GM12878 (cell line): ENCODE measurements around the gene RNF40.

ENCODE experiments used
- BHLHE40 ChIP-seq, 2 experiments: fragments of 450-650 bp in 1 of 2; IDR thresholded peaks; 2 replicates each; pipeline ENCODE4 v1.6.1; 2011 to 2017; ENCODE audit warnings: low read depth in 2 of 2, borderline replicate concordance in 1 of 2, improper control_type of control experiment in 1 of 2, low read length in 1 of 2, mild to moderate bottlenecking in 1 of 2
- CTCF ChIP-seq, 3 experiments: IDR thresholded peaks in 2 of 3; conservative IDR thresholded peaks in 1 of 3; 2 replicates each; pipeline ENCODE4 v1.5.1; 2011; ENCODE audit warnings: low read depth in 3 of 3, low read length in 3 of 3, mild to moderate bottlenecking in 3 of 3, control low read depth in 2 of 3, moderate library complexity in 2 of 3, inconsistent platforms in 1 of 3, mixed read lengths in 1 of 3; ENCODE audit not compliant: control insufficient read depth in 2 of 3, insufficient read depth in 1 of 3; ENCODE audit errors: extremely low read depth in 1 of 3
- PBX3 ChIP-seq: IDR thresholded peaks from 2 replicates; pipeline ENCODE4 v1.6.1; 2011; ENCODE audit warnings: mild to moderate bottlenecking, low read depth, low read length, moderate library complexity; ENCODE audit not compliant: insufficient replicate concordance
- POLR2AphosphoS5 ChIP-seq: IDR thresholded peaks from 2 replicates; pipeline ENCODE4 v1.6.1; 2011; ENCODE audit warnings: mild to moderate bottlenecking, low read length, inconsistent platforms

GRCh38 chr16:30780549-30780948 is 18.4 kb downstream of the RNF40 start:
- TF ChIP-seq POLR2AphosphoS5 (no peak), BHLHE40 (IDR thresholded peaks at IDR 0.05; ENCODE audit: borderline replicate concordance in 1 of 2, low read depth in 2 of 2, low read length in 1 of 2) (no peak), CTCF (IDR thresholded peaks at IDR 0.05 in 2 of 3, conservative IDR thresholded peaks at IDR 0.05 in 1 of 3; ENCODE audit: control insufficient read depth in 2 of 3, extremely low read depth in 1 of 3, insufficient read depth in 1 of 3, low read depth in 3 of 3, low read length in 3 of 3) (no peak), PBX3 (no peak)
